MM.1S (cell line): ENCODE results near the gene FNDC11.

Source experiments
- EZH2 ChIP-seq: fragments of 300-600 bp; sonication (generic); optimal IDR thresholded peaks from 2 replicates; pipeline ENCODE3; 2017; ENCODE audit warnings: low read depth, mild to moderate bottlenecking, antibody characterized with exemption, low read length, mixed read lengths
- TF ChIP-seq, protein P1 (sequence below): fragments of 300-600 bp; sonication (generic); IDR thresholded peaks from 2 replicates; pipeline ENCODE4 v1.5.1; 2016; ENCODE audit warnings: antibody characterized with exemption, low read length, mixed read lengths

DNA sequence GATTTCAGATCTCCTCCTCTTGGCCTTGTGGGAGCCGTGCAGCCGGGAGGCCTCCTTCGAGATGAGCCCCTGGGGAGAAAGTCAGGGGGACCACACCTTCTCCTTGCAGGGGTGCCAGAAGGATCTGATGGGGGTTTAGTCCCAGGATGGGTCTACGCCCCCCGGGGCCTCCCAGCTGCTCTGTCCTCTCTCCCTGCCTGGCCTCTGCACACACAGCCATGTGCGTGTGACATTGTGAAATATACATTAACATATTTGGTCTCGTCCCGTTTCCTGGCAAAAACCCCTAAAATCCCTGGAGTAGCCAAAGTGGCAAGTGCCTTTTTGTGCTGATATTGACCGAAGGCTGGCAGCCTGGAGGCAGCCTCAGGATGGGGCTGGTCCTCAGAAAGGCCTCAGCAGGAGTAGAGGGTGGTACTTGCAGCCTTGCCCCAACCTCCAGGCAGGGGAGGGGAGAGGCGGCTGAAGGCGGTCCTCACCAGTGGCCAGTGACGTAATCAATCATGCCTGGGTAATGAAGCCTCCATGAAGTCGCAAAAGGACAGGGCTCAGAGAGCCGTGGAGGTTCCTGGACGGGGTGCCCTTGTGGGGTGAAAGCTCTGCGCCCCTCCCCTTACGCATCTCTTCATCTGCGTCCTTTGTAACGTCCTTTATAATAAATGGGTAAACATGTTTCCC, 25.2 kb downstream of the FNDC11 start:
- TF ChIP-seq, protein P1, sequence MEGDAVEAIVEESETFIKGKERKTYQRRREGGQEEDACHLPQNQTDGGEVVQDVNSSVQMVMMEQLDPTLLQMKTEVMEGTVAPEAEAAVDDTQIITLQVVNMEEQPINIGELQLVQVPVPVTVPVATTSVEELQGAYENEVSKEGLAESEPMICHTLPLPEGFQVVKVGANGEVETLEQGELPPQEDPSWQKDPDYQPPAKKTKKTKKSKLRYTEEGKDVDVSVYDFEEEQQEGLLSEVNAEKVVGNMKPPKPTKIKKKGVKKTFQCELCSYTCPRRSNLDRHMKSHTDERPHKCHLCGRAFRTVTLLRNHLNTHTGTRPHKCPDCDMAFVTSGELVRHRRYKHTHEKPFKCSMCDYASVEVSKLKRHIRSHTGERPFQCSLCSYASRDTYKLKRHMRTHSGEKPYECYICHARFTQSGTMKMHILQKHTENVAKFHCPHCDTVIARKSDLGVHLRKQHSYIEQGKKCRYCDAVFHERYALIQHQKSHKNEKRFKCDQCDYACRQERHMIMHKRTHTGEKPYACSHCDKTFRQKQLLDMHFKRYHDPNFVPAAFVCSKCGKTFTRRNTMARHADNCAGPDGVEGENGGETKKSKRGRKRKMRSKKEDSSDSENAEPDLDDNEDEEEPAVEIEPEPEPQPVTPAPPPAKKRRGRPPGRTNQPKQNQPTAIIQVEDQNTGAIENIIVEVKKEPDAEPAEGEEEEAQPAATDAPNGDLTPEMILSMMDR: no peak
- TF ChIP-seq EZH2: no peak
